T-helper 9 cell (primary cell): Measurements from ENCODE around the gene IDH1.

Source experiments
- DNase-seq: peaks from one replicate; pipeline ENCODE4 v3.0.0-alpha.2; 2020

The IDH1 gene

DNA sequence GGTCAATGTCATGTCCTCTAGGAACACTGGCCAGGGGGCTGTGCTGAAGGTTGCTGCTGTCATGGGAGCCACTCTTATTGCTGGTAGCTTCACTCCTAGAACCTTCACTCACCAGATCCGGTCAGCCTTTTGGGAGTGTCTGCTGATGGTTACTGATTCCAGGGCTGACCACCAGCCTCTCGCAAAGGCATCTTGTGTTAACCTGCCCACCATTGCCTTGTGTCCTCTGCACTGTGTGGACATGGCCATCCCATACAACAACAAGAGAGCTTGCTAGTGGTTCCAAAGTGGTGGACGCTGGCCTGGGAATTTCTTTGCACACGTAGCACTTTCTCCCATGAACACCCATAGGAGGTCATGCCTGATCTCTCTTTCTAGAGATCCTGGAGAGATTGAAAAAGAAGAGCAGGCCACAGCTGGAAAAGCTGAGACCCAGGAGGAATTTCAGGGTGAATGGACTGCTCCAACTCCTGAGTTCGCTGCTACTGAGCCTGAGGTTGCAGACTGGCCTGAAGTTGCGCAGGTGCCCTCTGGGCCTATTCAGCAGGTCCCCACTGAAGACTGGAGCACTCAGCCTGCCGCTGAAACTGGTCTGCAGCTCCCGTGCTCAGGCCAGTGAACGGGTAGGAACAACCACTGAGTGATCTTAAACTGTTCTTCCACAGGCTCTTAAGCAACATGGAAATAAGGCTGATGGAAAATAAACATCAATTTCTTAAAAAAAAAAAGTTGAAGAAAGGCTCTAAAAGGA, 46.4 kb downstream of the IDH1 start:
- DNase-seq, result no peak

DNA sequence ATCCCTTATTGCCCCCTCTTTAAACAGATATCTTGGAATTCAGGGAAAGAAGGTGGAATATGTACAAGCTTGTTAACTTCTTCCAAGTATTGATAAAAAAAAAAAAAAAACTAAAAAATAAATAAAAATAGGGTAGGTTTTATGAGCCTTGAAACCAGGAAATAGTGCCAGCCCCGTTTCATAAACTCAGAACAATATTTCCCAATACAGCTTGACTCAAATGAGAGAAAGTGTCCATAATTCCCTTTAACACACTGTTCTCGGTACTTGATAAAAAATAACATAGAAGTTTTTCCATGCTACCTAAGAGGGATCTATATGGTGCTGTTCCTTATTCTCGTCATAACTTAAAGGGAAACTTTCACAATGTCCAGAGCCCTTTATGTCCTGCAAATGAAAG, 47.1 kb downstream of the IDH1 start:
- no peak for DNase-seq

DNA sequence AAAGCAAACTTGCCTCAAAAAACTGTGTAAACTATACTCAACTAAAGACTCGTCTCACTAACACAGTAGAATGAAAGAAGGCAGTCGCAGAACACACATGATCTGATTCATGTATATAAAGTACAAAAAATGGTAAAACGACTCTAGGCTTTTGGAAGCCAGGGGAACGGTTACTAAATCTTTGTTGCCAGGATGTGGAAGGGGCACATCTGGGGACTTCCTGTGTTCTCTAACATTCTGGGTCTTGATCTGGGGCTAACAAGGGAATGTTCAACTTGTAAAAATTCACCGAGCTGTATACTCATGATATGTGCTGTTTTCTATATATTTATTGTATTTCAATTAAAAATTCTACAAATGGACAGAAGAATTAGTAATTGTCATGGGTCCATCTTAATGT, 50.7 kb downstream of the IDH1 start:
- DNase-seq, result no peak

DNA sequence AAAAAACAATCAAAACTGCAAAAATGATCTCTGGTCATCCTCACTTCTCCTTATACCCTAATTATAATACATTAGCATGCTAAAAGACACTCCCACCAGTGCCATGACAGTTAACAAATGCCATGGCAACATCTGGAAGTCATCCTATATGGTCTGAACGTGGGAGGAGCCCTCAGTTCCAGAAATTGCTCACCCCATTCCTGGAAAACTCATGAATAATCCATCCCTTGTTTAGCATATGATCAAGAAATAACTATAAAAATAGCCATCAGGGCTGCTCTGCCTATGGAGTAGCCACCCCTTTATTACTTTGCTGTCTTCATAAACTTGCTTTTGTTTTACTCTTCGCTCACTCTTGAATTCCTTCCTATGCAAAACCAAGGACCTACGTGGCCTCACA, 59.3 kb downstream of the IDH1 start:
- no peak for DNase-seq

DNA sequence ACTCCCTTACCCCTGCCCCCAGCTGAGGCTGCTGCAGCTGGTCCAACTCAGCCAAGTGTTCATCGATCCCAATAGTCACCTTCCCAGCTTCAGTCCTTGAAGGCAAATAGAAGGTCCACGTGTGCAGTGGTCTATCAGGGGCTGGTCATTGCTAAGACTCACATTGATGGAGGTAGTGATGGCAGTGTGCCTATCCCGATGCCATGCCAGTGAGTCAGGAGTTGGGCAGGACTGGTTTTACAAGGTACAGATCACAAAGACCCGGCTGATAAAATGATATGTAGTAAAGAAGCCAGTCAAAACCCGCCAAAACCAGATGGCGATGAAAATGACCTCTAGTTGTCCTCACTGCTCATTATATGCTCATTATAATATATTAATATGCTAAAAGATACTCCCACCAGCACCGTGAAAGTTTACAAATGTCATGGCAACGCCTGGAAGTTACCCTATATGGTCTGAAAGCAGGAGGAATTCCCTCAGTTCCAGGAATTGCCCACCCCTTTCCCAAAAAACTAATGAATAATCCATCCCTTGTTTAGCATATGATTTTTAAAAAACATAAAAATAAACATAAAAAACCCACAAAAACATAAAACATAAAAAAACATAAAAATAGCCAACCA, 62.1 kb downstream of the IDH1 start:
- DNase-seq, result no peak

DNA sequence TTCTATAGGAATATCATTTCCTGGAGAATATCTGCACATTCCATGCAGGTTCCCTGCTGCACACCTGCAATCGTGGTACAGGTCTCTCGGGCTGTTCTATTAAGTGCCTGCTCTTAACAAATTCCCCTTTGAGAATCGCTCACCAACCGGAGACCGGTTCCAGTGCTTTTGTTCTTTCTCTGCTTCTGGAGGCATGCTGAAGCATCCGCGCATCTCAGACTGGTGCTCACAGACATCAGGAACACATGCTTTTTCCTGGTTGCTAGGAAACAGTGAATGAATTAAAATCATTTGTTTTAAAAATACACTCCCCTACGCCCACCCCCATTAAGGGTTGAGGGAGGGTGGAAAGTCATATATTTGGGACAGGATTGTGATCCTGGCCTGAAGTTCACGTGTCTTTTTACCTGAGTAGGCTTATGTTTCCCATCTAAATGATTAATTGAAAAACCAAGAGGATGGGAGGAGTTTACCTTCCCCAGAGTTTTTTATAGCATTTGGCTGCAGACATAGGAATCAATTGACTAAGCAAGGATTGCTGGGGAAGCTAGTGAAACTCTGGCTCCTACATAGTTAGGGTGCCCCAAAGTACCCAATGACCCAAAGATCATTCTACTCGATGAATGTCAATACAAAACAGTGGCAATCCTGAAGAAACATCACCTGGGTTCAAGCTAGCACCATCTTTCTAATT, 64.9 kb downstream of the IDH1 start, which contains the start of gene C2orf80:
TSS of gene C2orf80 (minus strand) at position 221 of the 694 bp plus-strand sequence. CDS start 3,044 bp downstream, outside the sequence.
- no peak for DNase-seq

DNA sequence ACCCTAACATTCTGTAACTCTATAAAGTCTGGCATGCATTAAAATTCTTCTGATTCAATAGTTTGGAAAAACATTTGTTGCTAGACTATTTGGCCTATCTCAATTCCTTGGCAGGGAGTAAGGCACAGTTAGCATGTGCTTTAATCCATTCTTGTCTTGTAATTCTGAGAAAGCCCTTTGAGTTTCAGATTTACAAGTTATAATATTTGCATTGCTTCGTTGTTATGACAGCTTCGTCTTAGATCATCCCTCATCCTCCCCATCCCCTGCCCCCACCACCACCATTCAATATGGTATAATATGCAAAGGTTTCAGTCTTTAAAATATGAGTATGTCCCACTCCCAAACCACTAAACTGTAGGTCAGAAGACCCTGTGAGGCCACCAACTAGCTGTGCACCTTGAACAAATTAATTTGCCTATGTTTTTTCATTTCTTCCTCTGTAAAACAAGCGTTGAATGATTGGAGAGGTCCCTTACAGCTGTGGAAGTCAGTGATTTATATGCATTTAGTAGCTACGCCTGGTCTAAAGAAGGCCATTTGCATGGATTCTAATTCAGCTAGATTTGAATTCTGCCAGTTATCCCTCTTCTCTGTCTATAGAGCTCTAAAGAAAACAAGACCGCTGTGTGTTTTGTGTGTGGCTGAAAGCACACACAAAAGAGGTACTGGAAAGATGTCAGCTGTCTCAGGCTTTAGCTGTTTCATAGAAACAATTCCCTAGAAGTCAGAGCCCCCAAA, 65.6 kb downstream of the IDH1 start:
- no peak for DNase-seq

DNA sequence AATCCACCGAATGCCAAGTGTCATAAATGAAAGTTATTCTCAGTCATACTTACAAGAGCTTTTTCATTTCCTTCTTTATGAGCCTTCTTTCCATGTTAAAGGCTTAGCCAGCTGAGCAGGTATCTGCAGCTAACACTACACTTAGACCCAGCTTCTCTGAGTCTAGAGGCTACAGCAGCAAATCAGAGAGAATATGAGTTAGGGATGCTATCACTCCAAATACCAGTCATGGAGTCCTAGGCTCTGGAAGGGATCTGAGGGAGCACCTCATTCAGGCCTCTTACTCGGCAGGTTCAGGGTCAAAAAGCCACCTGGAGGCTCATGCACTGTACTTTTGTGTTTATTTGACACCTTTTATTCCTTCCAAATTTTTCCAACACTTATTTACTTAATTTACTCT, 68.0 kb downstream of the IDH1 start:
- DNase-seq, result no peak

DNA sequence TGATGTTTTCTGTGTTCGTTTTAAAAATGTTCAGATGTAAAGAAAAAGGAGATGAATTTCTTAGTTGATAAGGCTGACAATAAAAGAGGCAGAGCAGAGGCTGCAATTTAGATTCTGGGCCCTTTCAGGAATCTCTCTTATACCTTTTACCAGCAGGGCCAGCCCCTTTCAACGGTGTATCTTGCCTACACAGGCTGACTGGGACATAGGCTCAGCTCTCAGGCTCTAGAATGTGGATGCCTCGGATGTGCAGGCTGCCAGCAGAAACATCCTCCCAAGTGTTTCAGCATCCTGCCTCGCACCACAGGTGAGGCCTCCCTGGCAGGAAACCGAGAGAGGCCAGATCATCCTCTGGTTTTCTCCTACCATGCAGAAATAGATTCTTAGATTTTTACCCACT, 68.4 kb downstream of the IDH1 start:
- no peak for DNase-seq
